Tibial artery (tissue), 4 donors: ENCODE results near the gene HSF5.

ENCODE experiments used
- DNase-seq, 2 donors: peaks; one replicate each; pipeline ENCODE4 v3.0.0-alpha.2; 2019
- H3K27ac ChIP-seq, 2 donors: fragments of 200-600 bp; sonication (generic) in 1 of 2; 1 replicate in 1 of 2; 2 replicates in 1 of 2; pipeline ENCODE4 v1.5.1; 2018 to 2019; ENCODE audit warnings: mild to moderate bottlenecking in 1 of 2
- H3K27me3 ChIP-seq, 2 donors: fragments of 200-600 bp; sonication (generic) in 1 of 2; one replicate each; pipeline versions ENCODE4 v1.5.1 to v1.6.0; 2016 to 2019
- H3K36me3 ChIP-seq, 3 donors: fragments of 200-600 bp; sonication (generic) in 2 of 3; one replicate each; pipeline ENCODE4 v1.5.1; 2016 to 2019; ENCODE audit warnings: mild to moderate bottlenecking in 2 of 3
- H3K4me1 ChIP-seq, 4 donors: fragments of 200-600 bp; sonication (generic) in 2 of 4; 1 replicate in 3 of 4; 2 replicates in 1 of 4; pipeline ENCODE4 v1.5.1; 2016 to 2019
- H3K4me3 ChIP-seq, 2 donors: fragments of 200-600 bp; sonication (generic) in 1 of 2; 1 replicate in 1 of 2; 2 replicates in 1 of 2; pipeline ENCODE4 v1.5.1; 2018 to 2019; ENCODE audit warnings: mild to moderate bottlenecking in 2 of 2
- H3K9me3 ChIP-seq, 3 donors: fragments of 200-600 bp; sonication (generic) in 1 of 3; one replicate each; pipeline ENCODE4 v1.5.1; 2016 to 2019
- CTCF ChIP-seq, 2 experiments: fragments of 200-600 bp in 1 of 2; fragments of 450-650 bp in 1 of 2; IDR thresholded peaks; one replicate each; pipeline ENCODE4 v1.5.1; 2017 to 2019; ENCODE audit warnings: antibody characterized with exemption in 2 of 2, mild to moderate bottlenecking in 1 of 2, moderate library complexity in 1 of 2
- intact Hi-C: fragments of 100-400 bp; cut with DNase I; formaldehyde crosslinking; loops from one replicate; pipeline ENCODE4 v1.15.0; 2023; ENCODE audit warnings: low total_unique reads

The HSF5 gene

GRCh38 chr17:58370716-58371115, 117.5 kb downstream of the HSF5 start:
- DNase-seq, result no peak
- no peaks in the 10 kb centered on the region for H3K36me3 ChIP-seq
- intact Hi-C loops, result no loop called here
- no peak overlapping the region for H3K4me3 ChIP-seq
- H3K9me3 ChIP-seq, result no peaks in the 10 kb centered on the region
- H3K27ac ChIP-seq, result no peak overlapping the region
- no peak for TF ChIP-seq CTCF (IDR thresholded peaks at IDR 0.05)
- H3K27me3 ChIP-seq, result no peaks in the 10 kb centered on the region
- no peaks in the 10 kb centered on the region for H3K4me1 ChIP-seq

GRCh38 chr17:58370309-58370708, 117.9 kb downstream of the HSF5 start:
- H3K36me3 ChIP-seq, result no peaks in the 10 kb centered on the region
- no peak for TF ChIP-seq CTCF (IDR thresholded peaks at IDR 0.05)
- intact Hi-C loops, result no loop called here
- no peaks in the 10 kb centered on the region for H3K9me3 ChIP-seq
- H3K27me3 ChIP-seq, result no peaks in the 10 kb centered on the region
- H3K27ac ChIP-seq, result no peak overlapping the region
- H3K4me3 ChIP-seq, result no peak overlapping the region
- no peak for DNase-seq
- H3K4me1 ChIP-seq, result no peaks in the 10 kb centered on the region
